RWPE2 (cell line): ENCODE measurements around the gene KLHL9.

Experiments used
- ATAC-seq: fragments of 200-7000 bp; cut with Tn5 transposase; 3 replicates; pipeline ENCODE4 v1.9.1; 2021; ENCODE audit warnings: low read depth
- DNase-seq: peaks from one replicate; pipeline ENCODE4 v3.0.0-alpha.2; 2020; ENCODE audit warnings: low spot score
- H3K27ac ChIP-seq: fragments of 450-650 bp; 2 replicates; pipeline ENCODE4 v1.5.1; 2017; ENCODE audit warnings: mild to moderate bottlenecking; ENCODE audit not compliant: poor library complexity, severe bottlenecking
- H3K27me3 ChIP-seq: fragments of 250-450 bp; sonication (Bioruptor Pico); 2 replicates; pipeline ENCODE4 v1.5.1; 2021; ENCODE audit warnings: mild to moderate bottlenecking, moderate library complexity; ENCODE audit not compliant: insufficient read depth, poor library complexity, severe bottlenecking
- H3K36me3 ChIP-seq: fragments of 250-450 bp; sonication (Bioruptor Pico); 2 replicates; pipeline ENCODE4 v1.5.1; 2020; ENCODE audit warnings: low read depth, mild to moderate bottlenecking, moderate library complexity
- H3K4me1 ChIP-seq: fragments of 250-450 bp; sonication (Bioruptor Pico); 2 replicates; pipeline ENCODE4 v1.5.1; 2021; ENCODE audit warnings: mild to moderate bottlenecking, moderate library complexity; ENCODE audit not compliant: insufficient read depth, poor library complexity, severe bottlenecking
- H3K4me3 ChIP-seq: fragments of 250-450 bp; sonication (Bioruptor Pico); 2 replicates; pipeline ENCODE4 v1.5.1; 2021; ENCODE audit warnings: mild to moderate bottlenecking, moderate library complexity; ENCODE audit not compliant: severe bottlenecking
- H3K9me3 ChIP-seq: fragments of 250-450 bp; sonication (Bioruptor Pico); 2 replicates; pipeline ENCODE4 v1.5.1; 2021; ENCODE audit warnings: mild to moderate bottlenecking, moderate library complexity; ENCODE audit not compliant: severe bottlenecking
- TF ChIP-seq, protein P1 (sequence below): fragments of 450-650 bp; IDR thresholded peaks from one replicate; pipeline ENCODE4 v1.5.1; 2017; ENCODE audit warnings: mild to moderate bottlenecking, moderate library complexity; ENCODE audit not compliant: poor library complexity, severe bottlenecking

KLHL9 gene

DNA sequence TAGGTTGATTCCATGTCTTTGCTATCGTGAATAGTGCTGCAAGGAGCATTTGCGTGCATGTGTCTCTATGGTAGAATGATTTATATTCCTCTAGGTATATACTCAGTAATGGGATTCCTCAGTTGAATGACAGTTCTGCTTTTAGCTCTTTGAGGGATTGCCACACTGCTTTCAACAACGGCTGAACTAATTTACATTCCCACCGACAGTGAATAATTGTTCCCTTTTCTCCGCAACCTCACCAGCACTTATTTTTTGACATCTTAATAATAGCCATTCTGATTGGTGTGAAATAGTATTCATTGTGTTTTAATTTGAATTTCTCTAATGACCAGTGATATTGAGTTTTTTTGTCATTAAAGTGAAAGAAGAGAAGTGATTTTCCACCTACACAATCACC, 48.5 kb downstream of the KLHL9 start:
- H3K4me3 ChIP-seq, result no peak overlapping the region
- H3K36me3 ChIP-seq, result no peaks in the 10 kb centered on the region
- H3K9me3 ChIP-seq, result no peaks in the 10 kb centered on the region
- no peaks in the 10 kb centered on the region for H3K4me1 ChIP-seq
- H3K27ac ChIP-seq, result no peak overlapping the region
- H3K27me3 ChIP-seq, result peaks cover 19% of the 10 kb centered on the region
- no peak for DNase-seq
- no peak for ATAC-seq
- TF ChIP-seq, protein P1, sequence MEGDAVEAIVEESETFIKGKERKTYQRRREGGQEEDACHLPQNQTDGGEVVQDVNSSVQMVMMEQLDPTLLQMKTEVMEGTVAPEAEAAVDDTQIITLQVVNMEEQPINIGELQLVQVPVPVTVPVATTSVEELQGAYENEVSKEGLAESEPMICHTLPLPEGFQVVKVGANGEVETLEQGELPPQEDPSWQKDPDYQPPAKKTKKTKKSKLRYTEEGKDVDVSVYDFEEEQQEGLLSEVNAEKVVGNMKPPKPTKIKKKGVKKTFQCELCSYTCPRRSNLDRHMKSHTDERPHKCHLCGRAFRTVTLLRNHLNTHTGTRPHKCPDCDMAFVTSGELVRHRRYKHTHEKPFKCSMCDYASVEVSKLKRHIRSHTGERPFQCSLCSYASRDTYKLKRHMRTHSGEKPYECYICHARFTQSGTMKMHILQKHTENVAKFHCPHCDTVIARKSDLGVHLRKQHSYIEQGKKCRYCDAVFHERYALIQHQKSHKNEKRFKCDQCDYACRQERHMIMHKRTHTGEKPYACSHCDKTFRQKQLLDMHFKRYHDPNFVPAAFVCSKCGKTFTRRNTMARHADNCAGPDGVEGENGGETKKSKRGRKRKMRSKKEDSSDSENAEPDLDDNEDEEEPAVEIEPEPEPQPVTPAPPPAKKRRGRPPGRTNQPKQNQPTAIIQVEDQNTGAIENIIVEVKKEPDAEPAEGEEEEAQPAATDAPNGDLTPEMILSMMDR, result no peak

DNA sequence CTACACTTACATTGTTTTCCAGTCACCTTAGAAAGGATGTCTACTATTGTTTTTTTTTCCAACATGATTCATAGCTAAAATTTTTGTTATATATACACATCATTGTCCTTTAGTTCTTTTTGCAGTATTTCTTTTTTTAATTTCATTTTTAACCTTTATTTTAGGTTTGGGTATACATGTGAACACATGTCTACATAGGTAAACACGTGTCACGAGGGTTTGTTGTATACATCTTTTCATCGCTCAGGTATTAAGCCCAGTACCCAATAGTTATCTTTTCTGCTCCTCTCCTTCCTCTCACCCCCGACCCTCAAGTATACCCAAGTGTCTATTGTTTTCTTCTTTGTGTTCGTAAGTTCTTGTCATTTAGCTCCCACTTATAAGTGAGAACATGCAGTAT, 49.1 kb downstream of the KLHL9 start:
- H3K9me3 ChIP-seq, result no peaks in the 10 kb centered on the region
- peaks cover 21% of the 10 kb centered on the region for H3K27me3 ChIP-seq
- no peaks in the 10 kb centered on the region for H3K36me3 ChIP-seq
- TF ChIP-seq, protein P1, result no peak
- no peaks in the 10 kb centered on the region for H3K4me1 ChIP-seq
- no peak for DNase-seq
- no peak overlapping the region for H3K27ac ChIP-seq
- ATAC-seq, result no peak
- no peak overlapping the region for H3K4me3 ChIP-seq

DNA sequence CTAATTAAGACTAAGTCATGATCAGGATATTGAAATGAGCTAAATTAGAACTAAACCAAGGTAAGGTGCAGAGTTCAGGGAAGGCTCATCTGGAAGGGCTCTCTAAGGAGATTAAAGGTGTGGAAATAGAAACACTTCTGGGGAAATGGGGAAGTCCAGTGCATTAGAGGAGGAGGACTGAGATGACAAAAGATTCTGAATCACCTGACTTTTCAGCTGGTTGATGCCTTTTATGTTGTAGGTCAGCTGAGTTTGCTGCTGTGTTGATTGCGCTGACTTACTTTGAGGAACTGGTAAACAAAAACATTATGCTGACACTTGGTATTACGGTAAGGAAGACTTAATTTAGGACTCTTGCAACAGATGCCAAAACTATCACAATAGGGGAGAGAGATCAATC, 53.9 kb downstream of the KLHL9 start:
- H3K4me1 ChIP-seq, result no peaks in the 10 kb centered on the region
- no peak overlapping the region for H3K27ac ChIP-seq
- TF ChIP-seq, protein P1, result no peak
- no peak for DNase-seq
- H3K36me3 ChIP-seq, result no peaks in the 10 kb centered on the region
- peaks cover 43% of the 10 kb centered on the region for H3K27me3 ChIP-seq
- no peaks in the 10 kb centered on the region for H3K9me3 ChIP-seq
- H3K4me3 ChIP-seq, result no peak overlapping the region
- no peak for ATAC-seq
